PC-3 (cell line): Measurements from ENCODE around the gene POTEM. TPM values are rescaled to one million over a fixed set of nuclear protein-coding genes. Genes with fewer than 3 reads are reported as not detected.
"Not testable (repeated sequence)": the region's sequence is repeated elsewhere in the genome, so short reads cannot be mapped to it uniquely, and the experiment has no call there.

ENCODE experiments used
- ATAC-seq: fragments of 200-7000 bp; cut with Tn5 transposase; 2 replicates; pipeline ENCODE4 v1.9.1; 2020; ENCODE audit warnings: mild to moderate bottlenecking, moderate library complexity
- BruUV-seq: library from RNA; stranded (reverse); fragments of 400-500 nt; replicated peaks from 2 replicates; lab custom pipeline; 2021; lab: Mats Ljungman, UMichigan
- CTCF ChIA-PET: fragments of 300-600 bp; sonication (Branson Sonifier 250); formaldehyde crosslinking; loops from one replicate; lab custom pipeline; 2022; ENCODE audit warnings: antibody characterized with exemption; lab: Charles Lee
- POLR2A ChIA-PET: fragments of 300-600 bp; sonication (Branson Sonifier 250); formaldehyde crosslinking; loops from one replicate; lab custom pipeline; 2022; ENCODE audit warnings: antibody characterized with exemption; ENCODE audit not compliant: unreplicated experiment; lab: Charles Lee
- DNase-seq: peaks from one replicate; pipeline ENCODE4 v3.0.0-alpha.2; 2015
- H2AFZ ChIP-seq: fragments of 300-600 bp; sonication (generic); 2 replicates; pipeline ENCODE4 v1.6.0; 2016; ENCODE audit warnings: antibody characterized with exemption, low read length
- H3F3A ChIP-seq: fragments of 300-600 bp; sonication (generic); one replicate; pipeline ENCODE4 v1.6.0; 2017; ENCODE audit warnings: antibody characterized with exemption, low read length, control low read depth, mild to moderate bottlenecking; ENCODE audit not compliant: unreplicated experiment
- H3K27ac ChIP-seq: fragments of 300-600 bp; sonication (generic); 2 replicates; pipeline ENCODE4 v1.5.1; 2016; ENCODE audit warnings: mild to moderate bottlenecking, low read length
- H3K27me3 ChIP-seq: fragments of 300-600 bp; sonication (generic); 2 replicates; pipeline ENCODE4 v1.6.1; 2016; ENCODE audit warnings: low read length, mixed read lengths
- H3K36me3 ChIP-seq: fragments of 300-600 bp; sonication (generic); 2 replicates; pipeline ENCODE4 v1.6.1; 2016; ENCODE audit warnings: low read depth, mixed run types, low read length, mixed read lengths
- H3K4me1 ChIP-seq: fragments of 300-600 bp; sonication (generic); 2 replicates; pipeline ENCODE4 v1.5.1; 2016; ENCODE audit warnings: low read length; ENCODE audit not compliant: insufficient read depth
- H3K4me2 ChIP-seq: fragments of 300-600 bp; sonication (generic); 2 replicates; pipeline ENCODE4 v1.6.0; 2016; ENCODE audit warnings: low read length
- H3K4me3 ChIP-seq: fragments of 300-600 bp; sonication (generic); 2 replicates; pipeline ENCODE4 v1.5.1; 2016; ENCODE audit warnings: mild to moderate bottlenecking, low read length, mixed read lengths
- H3K79me2 ChIP-seq: fragments of 300-600 bp; sonication (generic); 2 replicates; pipeline ENCODE4 v1.6.1; 2017; ENCODE audit warnings: low read length, mixed read lengths
- H3K9ac ChIP-seq: fragments of 300-600 bp; sonication (generic); 2 replicates; pipeline ENCODE4 v1.6.0; 2016; ENCODE audit warnings: mild to moderate bottlenecking, low read length
- H3K9me2 ChIP-seq: fragments of 300-600 bp; sonication (generic); replicated peaks from 2 replicates; pipeline ENCODE4 v1.6.1; 2016; ENCODE audit warnings: mixed run types, low read length, mixed read lengths
- H3K9me3 ChIP-seq: fragments of 300-600 bp; sonication (generic); 2 replicates; pipeline ENCODE4 v1.6.1; 2016; ENCODE audit warnings: low read length, mixed read lengths
- H4K20me1 ChIP-seq: fragments of 300-600 bp; sonication (generic); 2 replicates; pipeline ENCODE4 v1.6.1; 2016; ENCODE audit warnings: low read length, mixed read lengths
- intact Hi-C: fragments of 100-400 bp; cut with micrococcal nuclease; formaldehyde crosslinking; loops from 2 replicates; pipeline ENCODE4 v1.9.0; 2023
- total RNA-seq: library from RNA; depleted of rRNA; stranded (reverse); fragments of >200 nt; gene quantifications from 2 replicates; pipeline ENCODE4 v1.2.3, GENCODE V29; 2014

The POTEM gene
- total RNA-seq, 1 experiment from 2014 or later, result not detected

DNA sequence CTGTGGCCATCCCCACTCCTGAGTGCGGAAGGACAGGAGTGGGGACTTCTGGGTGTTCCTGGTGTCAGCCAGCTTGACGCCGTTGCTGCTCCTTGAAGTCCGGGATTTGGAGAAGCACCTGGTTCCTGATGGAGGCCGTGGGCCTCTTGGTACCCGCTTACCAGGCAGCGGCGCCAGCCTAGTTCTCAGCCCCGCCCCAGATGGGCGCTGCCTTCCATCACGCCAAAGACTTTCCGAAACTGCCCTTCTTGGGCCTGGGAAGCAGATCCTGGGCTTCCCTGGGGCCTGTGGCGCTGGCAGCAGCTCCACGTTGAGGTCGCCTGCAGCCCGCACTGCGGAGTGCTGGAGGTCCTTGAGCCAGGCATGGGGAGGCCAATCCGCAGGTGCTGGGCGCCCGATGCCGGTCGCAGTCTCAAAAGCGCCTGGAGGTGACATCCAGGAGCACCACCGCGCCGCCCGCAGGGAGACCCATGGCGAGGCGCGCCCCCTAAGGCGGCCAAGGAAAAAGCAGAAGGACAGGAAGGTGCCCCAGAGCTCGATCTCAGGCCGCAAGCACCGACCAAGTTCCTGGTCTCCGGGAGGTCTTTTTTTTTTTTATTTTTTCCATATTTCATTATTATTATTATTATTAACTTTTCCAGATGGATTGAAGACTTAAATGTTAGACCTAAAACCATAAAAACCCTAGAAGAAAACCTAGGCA is 59.6 kb downstream of the POTEM start:
- H3K27ac ChIP-seq, H3K9ac ChIP-seq, ATAC-seq, H3K9me3 ChIP-seq, DNase-seq, H3K9me2 ChIP-seq, POLR2A ChIA-PET, H3K4me3 ChIP-seq, H3K79me2 ChIP-seq, H4K20me1 ChIP-seq, H2AFZ ChIP-seq, H3K4me2 ChIP-seq, H3F3A ChIP-seq, H3K27me3 ChIP-seq, BruUV-seq, H3K36me3 ChIP-seq, intact Hi-C loops, H3K4me1 ChIP-seq: not testable (repeated sequence)
- CTCF ChIA-PET, result interaction anchor here (0.7 kb wide), 1 partner anchor 1828 kb away, joined by 4 read pairs; no protein-coding TSS in a partner anchor

DNA sequence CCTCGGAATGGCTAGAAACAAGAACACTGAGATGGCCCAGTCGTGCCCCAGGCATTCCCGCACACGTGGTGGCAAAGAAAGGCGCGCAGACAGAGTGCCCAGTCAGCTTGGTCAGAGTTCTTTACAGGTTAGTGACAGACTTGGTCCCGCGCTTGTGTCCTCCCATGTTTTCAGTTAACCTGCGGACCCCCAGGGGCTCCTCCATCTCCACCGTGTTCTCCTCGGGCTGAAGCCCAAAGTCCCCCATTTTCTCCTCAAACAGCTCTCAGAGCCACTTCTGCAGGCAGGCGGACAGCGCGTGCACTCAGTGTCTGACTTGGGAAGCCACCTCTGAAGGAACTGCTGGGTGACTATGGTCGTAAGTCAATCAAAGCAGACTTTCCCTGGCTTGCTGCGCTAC is 60.7 kb downstream of the POTEM start:
- POLR2A ChIA-PET, H3K79me2 ChIP-seq, H3K9me3 ChIP-seq, ATAC-seq, H2AFZ ChIP-seq, BruUV-seq, H3K27me3 ChIP-seq, DNase-seq, H3K36me3 ChIP-seq, H3K9me2 ChIP-seq, H4K20me1 ChIP-seq, H3K4me3 ChIP-seq, H3F3A ChIP-seq, intact Hi-C loops, H3K27ac ChIP-seq, CTCF ChIA-PET, H3K9ac ChIP-seq, H3K4me1 ChIP-seq, H3K4me2 ChIP-seq: not testable (repeated sequence)

DNA sequence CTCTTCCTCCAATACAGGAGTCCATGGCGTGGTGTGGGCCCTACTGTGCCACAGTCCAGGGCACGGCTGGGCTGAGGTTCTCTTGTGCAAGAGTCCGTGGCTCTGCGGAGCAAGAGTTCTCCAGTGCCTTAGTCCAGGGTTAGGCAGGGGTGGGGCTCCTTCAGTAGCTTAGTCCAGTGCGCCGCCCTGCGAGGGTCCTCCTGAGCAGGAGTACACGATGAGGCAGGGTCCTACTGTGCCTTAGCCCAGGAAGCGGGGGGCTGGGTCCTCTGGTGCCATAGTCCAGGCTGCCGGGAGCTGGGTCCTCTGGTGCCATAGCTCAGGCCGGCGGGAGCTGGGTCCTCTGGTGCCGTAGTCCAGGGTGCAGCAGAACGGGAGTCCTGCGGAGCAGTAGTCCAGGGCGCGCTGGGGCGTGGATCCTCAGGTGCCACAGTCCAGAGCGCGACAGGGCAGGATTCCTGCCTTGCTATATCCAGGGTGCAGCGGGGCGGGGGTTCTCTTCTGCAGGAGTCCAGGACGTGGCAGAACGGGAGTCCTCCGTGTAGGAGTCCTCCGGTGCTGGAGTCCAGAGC is 69.7 kb downstream of the POTEM start:
- POLR2A ChIA-PET, intact Hi-C loops, H2AFZ ChIP-seq, H3K79me2 ChIP-seq, H3K36me3 ChIP-seq, H4K20me1 ChIP-seq, H3K9ac ChIP-seq, CTCF ChIA-PET, H3K4me1 ChIP-seq, H3F3A ChIP-seq, H3K27me3 ChIP-seq, H3K4me3 ChIP-seq, H3K4me2 ChIP-seq, ATAC-seq, BruUV-seq, H3K9me3 ChIP-seq, H3K27ac ChIP-seq, H3K9me2 ChIP-seq, DNase-seq: not testable (repeated sequence)

DNA sequence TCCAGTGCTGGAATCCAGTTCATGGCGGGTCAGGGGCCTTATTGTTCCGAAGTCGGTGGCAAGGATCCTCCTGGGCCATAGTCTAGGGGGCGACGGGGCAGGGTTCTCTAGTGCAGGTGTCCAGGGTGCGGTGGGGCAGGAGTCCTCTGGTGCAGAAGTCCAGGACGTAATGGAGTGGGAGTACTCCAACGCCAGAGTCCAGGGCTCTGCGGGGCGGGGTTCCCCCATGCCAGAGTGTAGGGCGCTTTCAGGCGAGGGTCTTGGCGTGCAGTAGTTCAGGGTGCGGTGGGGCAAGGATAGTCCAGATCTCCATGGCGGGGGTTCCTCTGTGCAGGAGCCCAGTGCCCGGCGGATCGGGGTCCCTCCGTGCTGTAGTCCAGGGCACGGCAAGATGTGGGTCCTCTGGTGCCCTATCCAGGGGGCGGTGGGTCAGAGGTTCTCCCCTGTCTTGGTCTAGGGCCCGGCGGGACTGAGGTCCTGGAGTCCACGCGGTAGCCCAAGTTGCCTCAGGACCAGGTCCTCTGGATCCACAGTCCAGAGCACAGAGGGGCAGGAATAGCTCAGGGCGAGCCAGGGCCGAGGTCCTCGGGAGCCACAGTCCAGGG is 70.9 kb downstream of the POTEM start:
- POLR2A ChIA-PET, ATAC-seq, H3K4me1 ChIP-seq, H3K27me3 ChIP-seq, CTCF ChIA-PET, H3K27ac ChIP-seq, H3F3A ChIP-seq, H3K9ac ChIP-seq, BruUV-seq, H3K36me3 ChIP-seq, intact Hi-C loops, H3K9me3 ChIP-seq, H4K20me1 ChIP-seq, DNase-seq, H3K9me2 ChIP-seq, H3K4me2 ChIP-seq, H3K79me2 ChIP-seq, H3K4me3 ChIP-seq, H2AFZ ChIP-seq: not testable (repeated sequence)

DNA sequence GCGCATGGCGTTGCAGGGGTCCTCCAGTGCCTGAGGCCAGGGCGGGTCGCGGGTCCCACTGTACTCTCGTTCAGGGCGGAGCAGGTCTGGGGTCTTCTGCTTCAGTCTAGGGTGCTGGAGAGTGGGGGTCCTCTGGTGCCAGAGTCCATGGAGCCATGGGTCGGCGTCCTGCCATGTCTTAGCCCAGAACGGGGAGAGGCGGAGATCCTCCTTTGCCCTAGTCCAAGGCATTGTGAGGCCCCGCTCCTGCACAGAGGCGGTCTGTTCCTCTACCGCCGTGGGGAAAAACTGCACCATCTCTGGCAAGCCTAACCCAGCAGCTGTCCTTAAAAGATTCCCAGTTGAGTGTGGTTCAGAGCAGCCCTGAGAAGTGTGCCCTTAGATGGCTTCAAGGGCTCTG is 71.6 kb downstream of the POTEM start:
- intact Hi-C loops, CTCF ChIA-PET, H3K9me2 ChIP-seq, H3K4me1 ChIP-seq, H3K4me2 ChIP-seq, ATAC-seq, H2AFZ ChIP-seq, H3K27ac ChIP-seq, H3K79me2 ChIP-seq, H3K36me3 ChIP-seq, DNase-seq, H4K20me1 ChIP-seq, POLR2A ChIA-PET, H3K27me3 ChIP-seq, H3K9me3 ChIP-seq, BruUV-seq, H3K9ac ChIP-seq, H3F3A ChIP-seq, H3K4me3 ChIP-seq: not testable (repeated sequence)

- BruUV-seq, ATAC-seq, H3K27ac ChIP-seq, H3F3A ChIP-seq, H3K79me2 ChIP-seq, CTCF ChIA-PET, H3K4me1 ChIP-seq, H2AFZ ChIP-seq, H3K9me2 ChIP-seq, H3K27me3 ChIP-seq, intact Hi-C loops, H3K4me2 ChIP-seq, POLR2A ChIA-PET, H4K20me1 ChIP-seq, H3K9me3 ChIP-seq, H3K9ac ChIP-seq, DNase-seq, H3K36me3 ChIP-seq, H3K4me3 ChIP-seq: not testable (repeated sequence)
These were observed 76.2 kb downstream of the POTEM start for GRCh38 chr14:19043384-19043783.
